ENCODE measurements around the gene ARHGAP28. TPM values are rescaled to one million over a fixed set of nuclear protein-coding genes. Genes with fewer than 3 reads are reported as not detected.

Gene ARHGAP28
- total RNA-seq, 1 experiment from 2014 or later: 9.2 TPM

DNA sequence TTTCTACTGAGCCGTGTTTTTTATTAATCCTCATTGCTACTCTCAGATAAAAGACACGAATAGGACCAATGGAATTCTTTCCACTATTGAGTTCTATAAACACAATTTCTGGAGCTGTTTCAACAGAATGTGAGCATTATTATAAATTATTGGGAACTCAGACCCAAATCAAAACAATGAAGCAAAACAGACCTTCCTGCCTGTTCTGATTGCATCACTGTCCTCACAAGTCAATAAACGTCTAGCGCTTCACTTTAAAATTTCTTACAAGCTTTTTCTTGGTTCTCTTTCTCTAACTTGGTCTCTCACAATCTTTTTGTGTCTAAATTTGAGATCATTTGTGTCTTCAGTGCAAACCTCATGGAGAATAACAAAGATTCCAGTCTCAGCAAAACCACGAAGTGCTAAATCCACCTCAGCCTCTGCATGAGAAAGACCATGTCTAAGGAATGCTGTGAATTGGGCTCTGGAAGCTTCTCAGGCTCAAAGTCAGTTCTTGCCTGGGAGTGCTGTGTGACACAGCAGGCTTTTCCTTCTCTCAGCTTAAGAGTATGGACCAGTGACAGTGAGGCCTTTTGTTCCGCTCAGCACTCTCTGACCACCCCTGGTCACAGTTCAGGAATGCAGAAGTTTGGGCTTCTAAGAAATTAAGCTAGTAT is 22.8 kb downstream of the ARHGAP28 start:
- Histone ChIP-seq H3K9ac (ENCODE audit: extremely low read depth, insufficient read length, low read length) (no peak overlapping the region), H4K91ac (ENCODE audit: insufficient read length, low read depth, low read length) (no peak overlapping the region), H3K9me3 (ENCODE audit: control insufficient read depth, low read depth, low read length) (peaks cover 5% of the 10 kb centered on the region), H2BK5ac (ENCODE audit: insufficient read length, low read length) (no peak overlapping the region), H4K8ac (replicated peaks; ENCODE audit: insufficient read length, low read depth, low read length) (no peak overlapping the region), H3T11ph (ENCODE audit: low read length) (no peak overlapping the region), H2BK120ac (ENCODE audit: low read depth, low read length, poor library complexity, severe bottlenecking) (no peak overlapping the region), H3K79me1 (ENCODE audit: insufficient read depth, low read depth, low read length, poor library complexity, severe bottlenecking) (no peaks in the 10 kb centered on the region), H3K18ac (ENCODE audit: insufficient read length, low read depth, low read length) (no peak overlapping the region), H3K4me1 (ENCODE audit: insufficient read depth, low read length) (peaks cover 7% of the 10 kb centered on the region; the same call in 1 of the 2 replicates), H2BK15ac (ENCODE audit: low read depth, low read length) (no peak overlapping the region), H3K14ac (ENCODE audit: insufficient read depth, low read length) (no peak overlapping the region), H3K4ac (ENCODE audit: low read depth, low read length) (no peak overlapping the region; the same call in 1 of the 2 replicates), H4K20me1 (ENCODE audit: control insufficient read depth, insufficient read depth, insufficient read length) (no peaks in the 10 kb centered on the region), H4K5ac (ENCODE audit: insufficient read length, low read depth, low read length) (no peak overlapping the region), H3K79me2 (ENCODE audit: insufficient read depth, low read length) (no peaks in the 10 kb centered on the region; the same call in 1 of the 2 replicates), H3K23ac (ENCODE audit: insufficient read length, low read depth, low read length) (no peak overlapping the region), H3K4me2 (ENCODE audit: insufficient read depth, insufficient read length, low read length) (peak overlapping the region; percentile 28), H3K27ac (ENCODE audit: insufficient read length, low read depth, low read length) (peak overlapping the region; percentile 97), H3K56ac (ENCODE audit: insufficient read length, low read depth, low read length) (no peak overlapping the region), H2AFZ (ENCODE audit: low read length) (no peak overlapping the region), H2AK5ac (ENCODE audit: insufficient read length, low read length) (no peak overlapping the region), H2BK20ac (ENCODE audit: low read depth, low read length, poor library complexity, severe bottlenecking) (no peak overlapping the region), H3K27me3 (ENCODE audit: insufficient read depth, low read length) (no peaks in the 10 kb centered on the region; the same call in 1 of the 2 replicates), H3K23me2 (ENCODE audit: insufficient read length, low read depth, low read length, poor library complexity, severe bottlenecking) (no peaks in the 10 kb centered on the region), H2BK12ac (ENCODE audit: insufficient read length, low read depth, low read length) (no peak overlapping the region)
- Mint-ChIP-seq H3K27me3 (ENCODE audit: low read depth) (no peaks in the 10 kb centered on the region), H3K27ac (peak overlapping the region; percentile 99), H3K9me3 (peaks cover 10 to 16% of the 10 kb centered on the region in 2 experiments), H3K4me3 (peak overlapping the region; percentile 19 to 47), H3K4me1 (peaks cover 43 to 55% of the 10 kb centered on the region in 2 experiments), H3K36me3 (ENCODE audit: insufficient read depth in 1 of 3, low read depth in 3 of 3) (peaks cover 6 to 18% (median 16%) of the 10 kb centered on the region in 3 experiments)
- TF ChIP-seq, protein P1, sequence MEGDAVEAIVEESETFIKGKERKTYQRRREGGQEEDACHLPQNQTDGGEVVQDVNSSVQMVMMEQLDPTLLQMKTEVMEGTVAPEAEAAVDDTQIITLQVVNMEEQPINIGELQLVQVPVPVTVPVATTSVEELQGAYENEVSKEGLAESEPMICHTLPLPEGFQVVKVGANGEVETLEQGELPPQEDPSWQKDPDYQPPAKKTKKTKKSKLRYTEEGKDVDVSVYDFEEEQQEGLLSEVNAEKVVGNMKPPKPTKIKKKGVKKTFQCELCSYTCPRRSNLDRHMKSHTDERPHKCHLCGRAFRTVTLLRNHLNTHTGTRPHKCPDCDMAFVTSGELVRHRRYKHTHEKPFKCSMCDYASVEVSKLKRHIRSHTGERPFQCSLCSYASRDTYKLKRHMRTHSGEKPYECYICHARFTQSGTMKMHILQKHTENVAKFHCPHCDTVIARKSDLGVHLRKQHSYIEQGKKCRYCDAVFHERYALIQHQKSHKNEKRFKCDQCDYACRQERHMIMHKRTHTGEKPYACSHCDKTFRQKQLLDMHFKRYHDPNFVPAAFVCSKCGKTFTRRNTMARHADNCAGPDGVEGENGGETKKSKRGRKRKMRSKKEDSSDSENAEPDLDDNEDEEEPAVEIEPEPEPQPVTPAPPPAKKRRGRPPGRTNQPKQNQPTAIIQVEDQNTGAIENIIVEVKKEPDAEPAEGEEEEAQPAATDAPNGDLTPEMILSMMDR (conservative IDR thresholded peaks at IDR 0.05): no peak
- WGBS (ENCODE audit: extremely low coverage, insufficient read length, low lambda C conversion rate): no CpG with 5 or more reads among the region's 6 CpGs
- DNase-seq: peak; percentile 88
